Adrenal gland (tissue), 12 donors: ENCODE data around the gene CD151. TPM values are rescaled to one million over a fixed set of nuclear protein-coding genes. Genes with fewer than 3 reads are reported as not detected.

Experiments used
- DNase-seq, 7 donors: peaks; one replicate each; pipeline ENCODE4 v3.0.0-alpha.2; 2019 to 2020
- H3K27ac ChIP-seq, 5 donors: fragments of 200-600 bp; sonication (generic) in 4 of 5; 1 replicate in 3 of 5; 2 replicates in 2 of 5; pipeline versions ENCODE4 v1.5.1 to v1.8.0; 2016 to 2020; ENCODE audit warnings: mild to moderate bottlenecking in 1 of 5
- H3K27me3 ChIP-seq: fragments of 200-600 bp; 2 replicates; pipeline ENCODE4 v1.8.0; 2021
- H3K36me3 ChIP-seq, 2 donors: fragments of 200-600 bp; replicated peaks in 1 of 2; 1 replicate in 1 of 2; 2 replicates in 1 of 2; pipeline versions ENCODE4 v1.5.1 to v1.8.0; 2018 to 2022
- H3K4me1 ChIP-seq, 2 donors: fragments of 200-600 bp; replicated peaks in 1 of 2; 1 replicate in 1 of 2; 2 replicates in 1 of 2; pipeline versions ENCODE4 v1.5.1 to v1.8.0; 2018 to 2021
- H3K4me3 ChIP-seq, 4 donors: fragments of 200-600 bp; sonication (generic) in 3 of 4; one replicate each; pipeline ENCODE4 v1.5.1; 2016 to 2018
- H3K9me3 ChIP-seq, 3 donors: fragments of 200-600 bp; sonication (generic) in 1 of 3; replicated peaks in 1 of 3; 1 replicate in 2 of 3; 2 replicates in 1 of 3; pipeline versions ENCODE4 v1.5.1 to v1.8.0; 2016 to 2021
- POLR2A ChIP-seq, 2 donors: fragments of 450-650 bp; IDR thresholded peaks; one replicate each; pipeline ENCODE4 v1.6.1; 2017; ENCODE audit warnings: antibody characterized with exemption in 2 of 2, mild to moderate bottlenecking in 2 of 2, moderate library complexity in 1 of 2
- WGBS, 4 donors: extraction: QIAGEN DNeasy Blood & Tissue Kit in 2 of 4; methylation state at CpG; one replicate each; pipeline versions ENCODE4 v1.1.5 to v1.1.7; 2013 to 2017; 5-methylcytosine and 5-hydroxymethylcytosine counted together
- intact Hi-C, 2 donors: fragments of 100-400 bp; cut with DNase I; formaldehyde crosslinking; loops; one replicate each; pipeline versions ENCODE4 v1.14.1 to v1.15.0; 2022 to 2023
- polyA plus RNA-seq, 3 donors: library from polyadenylated mRNA; stranded (reverse); fragments of 200-250 nt in 2 of 3; fragments of 350-450 nt in 1 of 3; fragmentation: Illumina TruSeq in 1 of 3; extraction: RNeasy Lipid Tissue Mini Kit (QIAGEN cat#74804) in 1 of 3; gene quantifications; one replicate each; pipeline ENCODE4 v1.2.3, GENCODE V29; 2013 to 2014
- total RNA-seq, 9 donors: library from RNA; depleted of rRNA in 4 of 9; stranded (reverse); fragments of >200 nt in 4 of 9; fragments of 120-200 nt in 1 of 9; fragmentation: NEBNext Ultra II Directional in 1 of 9; extraction: Animal tissue kit (Norgen Biotek cat#: 25700) in 1 of 9; gene quantifications; one replicate each; pipeline versions ENCODE4 v1.1.0 to v1.2.4, GENCODE V29; 2013 to 2023
- TF ChIP-seq, protein P1 (sequence below), 6 experiments: fragments of 450-650 bp in 4 of 6; fragments of 200-600 bp in 2 of 6; sonication (generic) in 1 of 6; IDR thresholded peaks; 1 replicate in 5 of 6; 2 replicates in 1 of 6; pipeline versions ENCODE4 v1.5.1 to v1.8.0; 2016 to 2021; ENCODE audit warnings: antibody characterized with exemption in 6 of 6, mild to moderate bottlenecking in 2 of 6, moderate library complexity in 1 of 6
- donor health status: healthy with polysubstance abuse.
- donor health status: Bipolar disorder and iron deficiency.
- donor health status: DM: yes; HTN: yes; CAD: no.
- donor health status: DM: no; HTN: no; CAD: no.
- donor health status: DM: no; HTN: no; CAD: no.
- donor health status: DM: yes; HTN: yes; CAD: no.

The CD151 gene
- total and polyA plus RNA-seq, 12 donors = 111 to 387 (median 285) TPM

DNA sequence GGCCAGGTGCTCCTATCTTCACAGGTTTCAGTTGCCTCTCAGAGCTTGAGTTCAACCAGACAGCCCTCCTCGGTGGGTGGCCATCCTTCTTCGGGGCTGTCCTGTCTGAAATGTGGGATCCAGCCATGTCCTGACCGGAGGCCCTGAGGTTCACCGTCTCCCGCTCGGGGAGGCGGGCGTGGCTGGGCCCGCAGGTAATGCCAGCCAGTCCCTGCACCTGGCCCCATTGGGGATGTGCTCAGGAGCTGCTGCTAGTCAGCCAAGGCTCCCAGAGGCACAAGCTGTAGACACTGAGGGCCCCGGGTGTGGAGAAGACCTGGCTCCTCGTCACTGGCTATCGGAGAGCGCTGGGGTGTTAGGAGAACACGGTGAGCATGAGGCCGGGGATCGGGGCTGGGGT is 42.5 kb downstream of the CD151 start:
- 93 to 96% (median 94%) methylated on average over 11 to 16 of the region's 16 CpGs for WGBS, 4 donors
- no peak for DNase-seq
- no peak overlapping the region for H3K27ac ChIP-seq
- no peaks in the 10 kb centered on the region for H3K27me3 ChIP-seq
- H3K36me3 ChIP-seq = no peaks in the 10 kb centered on the region
- H3K9me3 ChIP-seq = no peaks in the 10 kb centered on the region
- peaks cover 7 to 8% of the 10 kb centered on the region in 2 donors for H3K4me1 ChIP-seq
- H3K4me3 ChIP-seq = no peak overlapping the region
- intact Hi-C loops = no loop called here
- TF ChIP-seq, protein P1, sequence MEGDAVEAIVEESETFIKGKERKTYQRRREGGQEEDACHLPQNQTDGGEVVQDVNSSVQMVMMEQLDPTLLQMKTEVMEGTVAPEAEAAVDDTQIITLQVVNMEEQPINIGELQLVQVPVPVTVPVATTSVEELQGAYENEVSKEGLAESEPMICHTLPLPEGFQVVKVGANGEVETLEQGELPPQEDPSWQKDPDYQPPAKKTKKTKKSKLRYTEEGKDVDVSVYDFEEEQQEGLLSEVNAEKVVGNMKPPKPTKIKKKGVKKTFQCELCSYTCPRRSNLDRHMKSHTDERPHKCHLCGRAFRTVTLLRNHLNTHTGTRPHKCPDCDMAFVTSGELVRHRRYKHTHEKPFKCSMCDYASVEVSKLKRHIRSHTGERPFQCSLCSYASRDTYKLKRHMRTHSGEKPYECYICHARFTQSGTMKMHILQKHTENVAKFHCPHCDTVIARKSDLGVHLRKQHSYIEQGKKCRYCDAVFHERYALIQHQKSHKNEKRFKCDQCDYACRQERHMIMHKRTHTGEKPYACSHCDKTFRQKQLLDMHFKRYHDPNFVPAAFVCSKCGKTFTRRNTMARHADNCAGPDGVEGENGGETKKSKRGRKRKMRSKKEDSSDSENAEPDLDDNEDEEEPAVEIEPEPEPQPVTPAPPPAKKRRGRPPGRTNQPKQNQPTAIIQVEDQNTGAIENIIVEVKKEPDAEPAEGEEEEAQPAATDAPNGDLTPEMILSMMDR (IDR thresholded peaks at IDR 0.05) = no peak
- no peak for TF ChIP-seq POLR2A (IDR thresholded peaks at IDR 0.05)

- no peak for DNase-seq
- H3K9me3 ChIP-seq = no peaks in the 10 kb centered on the region
- no peak overlapping the region for H3K27ac ChIP-seq
- no peak overlapping the region for H3K4me3 ChIP-seq
- WGBS, 4 donors = 86 to 92% (median 91%) methylated on average over 19 to 21 of the region's 21 CpGs
- TF ChIP-seq, protein P1 (IDR thresholded peaks at IDR 0.05) = no peak
- TF ChIP-seq POLR2A (IDR thresholded peaks at IDR 0.05) = no peak
- intact Hi-C loops = no loop called here
- H3K4me1 ChIP-seq = peaks cover 7 to 8% of the 10 kb centered on the region in 2 donors
- H3K27me3 ChIP-seq = no peaks in the 10 kb centered on the region
- no peaks in the 10 kb centered on the region for H3K36me3 ChIP-seq
Observed at GRCh38 chr11:875769-876301, 43.1 kb downstream of the CD151 start.

- intact Hi-C loops = no loop called here
- Histone ChIP-seq H3K27me3 (no peaks in the 10 kb centered on the region), H3K4me1 (peaks cover 7 to 8% of the 10 kb centered on the region in 2 donors), H3K9me3 (no peaks in the 10 kb centered on the region), H3K36me3 (no peaks in the 10 kb centered on the region), H3K27ac (peak overlapping the region in 1 of 5 donors; percentile 20), H3K4me3 (no peak overlapping the region)
- DNase-seq = peak; percentile 76 to 95 (median 88)
- no peak for TF ChIP-seq POLR2A (IDR thresholded peaks at IDR 0.05)
- TF ChIP-seq, protein P1 (IDR thresholded peaks at IDR 0.05) = no peak
- WGBS, 4 donors = 0 to 63% (median 42%) methylated on average over 2 to 12 of the region's 12 CpGs
Observed at GRCh38 chr11:876545-876944, 43.8 kb downstream of the CD151 start.

DNA sequence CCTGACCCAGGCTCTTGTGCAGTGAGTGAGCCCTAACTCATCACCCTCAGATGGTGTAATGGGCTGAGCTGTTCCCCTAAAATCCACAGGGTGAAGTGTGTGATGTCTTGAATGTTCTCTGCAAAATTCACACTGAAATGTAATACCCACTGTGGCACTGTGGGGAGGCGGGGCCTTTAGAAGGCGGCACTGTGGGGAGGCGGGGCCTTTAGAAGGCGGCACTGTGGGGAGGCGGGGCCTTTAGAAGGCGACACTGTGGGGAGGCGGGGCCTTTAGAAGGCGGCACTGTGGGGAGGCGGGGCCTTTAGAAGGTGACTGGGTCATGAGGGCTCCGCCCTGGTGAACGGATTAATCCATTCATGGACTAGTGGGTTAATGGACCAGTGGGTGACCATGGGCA is 44.8 kb downstream of the CD151 start:
- no peaks in the 10 kb centered on the region for H3K27me3 ChIP-seq
- WGBS, 4 donors = 95 to 99% (median 95%) methylated on average over 11 of the region's 11 CpGs
- DNase-seq = no peak

More for the DNA sequence above, 44.8 kb downstream of the CD151 start:
- TF ChIP-seq, protein P1 (IDR thresholded peaks at IDR 0.05) = no peak
- no peak for TF ChIP-seq POLR2A (IDR thresholded peaks at IDR 0.05)
- Histone ChIP-seq H3K36me3 (no peaks in the 10 kb centered on the region), H3K4me3 (no peak overlapping the region), H3K27ac (no peak overlapping the region), H3K4me1 (peaks cover 7 to 8% of the 10 kb centered on the region in 2 donors), H3K9me3 (no peaks in the 10 kb centered on the region)
- intact Hi-C loops = no loop called here
